OCI-LY3 (cell line): ENCODE results near the gene IQSEC1.

Experiments used
- EZH2phosphoT487 ChIP-seq: fragments of 200-600 bp; shearing (Covaris generic); IDR thresholded peaks from 2 replicates; pipeline ENCODE4 v1.6.1; 2018; ENCODE audit warnings: antibody characterized with exemption, mixed run types, low read depth
- TF ChIP-seq, protein P1 (sequence below): fragments of 200-600, 300-600 bp; sonication (generic); IDR thresholded peaks from 2 replicates; pipeline ENCODE4 v1.5.1; 2014; ENCODE audit warnings: antibody characterized with exemption, low read length, low read depth

DNA sequence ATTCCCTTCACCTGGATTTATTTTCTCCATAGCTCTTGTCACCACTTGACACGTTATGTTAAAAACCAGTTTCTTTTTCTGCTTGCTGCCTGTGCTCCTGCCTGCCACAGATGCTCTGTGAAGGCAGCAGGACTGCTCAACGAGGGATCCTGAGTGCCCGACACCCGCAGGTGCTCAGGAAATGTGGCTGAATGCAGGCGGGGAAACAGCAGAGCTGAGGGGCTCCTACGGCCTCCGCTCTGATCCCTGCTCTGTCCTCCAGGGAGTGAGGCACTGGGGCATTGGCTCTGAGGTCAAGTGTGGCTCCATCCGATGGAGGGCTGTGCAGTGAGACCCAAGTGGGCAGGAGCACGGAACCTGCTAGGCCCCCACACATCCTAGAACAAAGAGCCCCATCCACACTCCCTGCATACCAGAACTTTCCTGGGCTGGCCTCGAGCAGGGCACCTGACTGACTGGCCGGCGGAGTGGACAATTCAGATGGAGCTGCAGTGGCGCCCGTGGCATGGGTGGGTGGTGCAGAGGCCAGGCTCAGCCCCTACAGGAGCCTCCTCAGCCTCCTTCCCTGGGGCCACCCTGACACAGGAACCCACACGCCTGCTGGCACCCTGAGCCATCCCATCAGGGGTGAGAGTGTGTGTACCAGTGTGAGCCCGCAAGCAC, 27.9 kb downstream of the IQSEC1 start:
- TF ChIP-seq, protein P1, sequence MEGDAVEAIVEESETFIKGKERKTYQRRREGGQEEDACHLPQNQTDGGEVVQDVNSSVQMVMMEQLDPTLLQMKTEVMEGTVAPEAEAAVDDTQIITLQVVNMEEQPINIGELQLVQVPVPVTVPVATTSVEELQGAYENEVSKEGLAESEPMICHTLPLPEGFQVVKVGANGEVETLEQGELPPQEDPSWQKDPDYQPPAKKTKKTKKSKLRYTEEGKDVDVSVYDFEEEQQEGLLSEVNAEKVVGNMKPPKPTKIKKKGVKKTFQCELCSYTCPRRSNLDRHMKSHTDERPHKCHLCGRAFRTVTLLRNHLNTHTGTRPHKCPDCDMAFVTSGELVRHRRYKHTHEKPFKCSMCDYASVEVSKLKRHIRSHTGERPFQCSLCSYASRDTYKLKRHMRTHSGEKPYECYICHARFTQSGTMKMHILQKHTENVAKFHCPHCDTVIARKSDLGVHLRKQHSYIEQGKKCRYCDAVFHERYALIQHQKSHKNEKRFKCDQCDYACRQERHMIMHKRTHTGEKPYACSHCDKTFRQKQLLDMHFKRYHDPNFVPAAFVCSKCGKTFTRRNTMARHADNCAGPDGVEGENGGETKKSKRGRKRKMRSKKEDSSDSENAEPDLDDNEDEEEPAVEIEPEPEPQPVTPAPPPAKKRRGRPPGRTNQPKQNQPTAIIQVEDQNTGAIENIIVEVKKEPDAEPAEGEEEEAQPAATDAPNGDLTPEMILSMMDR, result no peak
- no peak for TF ChIP-seq EZH2phosphoT487
